Thyroid gland (tissue), 4 donors: ENCODE data around the gene ZNF132. TPM values are rescaled to one million over a fixed set of nuclear protein-coding genes. Genes with fewer than 3 reads are reported as not detected.
A peak's percentile ranks its signal among the peaks of the same experiment; 100 is the strongest.

Source experiments
- DNase-seq, 2 donors: peaks; one replicate each; pipeline ENCODE4 v3.0.0-alpha.2; 2019
- H3K27ac ChIP-seq, 3 donors: fragments of 200-600 bp; sonication (generic); 1 replicate in 2 of 3; 2 replicates in 1 of 3; pipeline ENCODE4 v1.5.1; 2016 to 2019; ENCODE audit warnings: mild to moderate bottlenecking in 1 of 3, moderate library complexity in 1 of 3
- H3K27me3 ChIP-seq: fragments of 200-600 bp; sonication (generic); one replicate; pipeline ENCODE4 v1.5.1; 2019
- H3K36me3 ChIP-seq, 2 donors: fragments of 200-600 bp; sonication (generic); one replicate each; pipeline ENCODE4 v1.5.1; 2016 to 2019
- H3K4me1 ChIP-seq, 2 donors: fragments of 200-600 bp; sonication (generic); one replicate each; pipeline ENCODE4 v1.5.1; 2017 to 2019
- H3K4me3 ChIP-seq, 3 donors: fragments of 200-600 bp; sonication (generic); replicated peaks in 1 of 3; 1 replicate in 2 of 3; 2 replicates in 1 of 3; pipeline ENCODE4 v1.5.1; 2016; ENCODE audit warnings: mild to moderate bottlenecking in 1 of 3
- H3K9me3 ChIP-seq: fragments of 200-600 bp; sonication (generic); one replicate; pipeline ENCODE4 v1.5.1; 2017
- CTCF ChIP-seq, 6 experiments: fragments of 200-600 bp in 3 of 6; fragments of 450-650 bp in 3 of 6; sonication (generic) in 3 of 6; IDR thresholded peaks; one replicate each; pipeline ENCODE4 v1.5.1; 2016 to 2019; ENCODE audit warnings: antibody characterized with exemption in 6 of 6, mild to moderate bottlenecking in 2 of 6, inconsistent platforms in 1 of 6, moderate library complexity in 1 of 6
- POLR2A ChIP-seq, 2 donors: fragments of 450-650 bp; IDR thresholded peaks; one replicate each; pipeline ENCODE4 v1.6.1; 2017; ENCODE audit warnings: antibody characterized with exemption in 2 of 2, mild to moderate bottlenecking in 2 of 2, moderate library complexity in 1 of 2
- WGBS, 2 donors: methylation state at CpG; one replicate each; pipeline ENCODE4 v1.1.5; 2017; 5-methylcytosine and 5-hydroxymethylcytosine counted together
- intact Hi-C: fragments of 100-400 bp; cut with DNase I; formaldehyde crosslinking; loops from one replicate; pipeline ENCODE4 v1.15.1; 2023
- total RNA-seq, 4 donors: library from RNA; depleted of rRNA; stranded (reverse); fragments of >200 nt; gene quantifications; one replicate each; pipeline ENCODE4 v1.2.3, GENCODE V29; 2016

ZNF132 gene
- total RNA-seq, 4 donors from 2014 or later: 13.3 to 24.3 (median 16.2) TPM

GRCh38 chr19:58396691-58397532 lies 43.0 kb downstream of the ZNF132 start:
- Histone ChIP-seq H3K9me3 (no peaks in the 10 kb centered on the region), H3K36me3 (peaks cover 20 to 23% of the 10 kb centered on the region in 2 donors), H3K27me3 (peaks cover 6% of the 10 kb centered on the region), H3K4me3 (no peak overlapping the region), H3K27ac (no peak overlapping the region), H3K4me1 (peaks cover 9 to 27% of the 10 kb centered on the region in 2 donors)
- TF ChIP-seq CTCF (IDR thresholded peaks at IDR 0.05) (no peak), POLR2A (IDR thresholded peaks at IDR 0.05) (no peak)
- WGBS, 2 donors: 38 to 65% methylated on average over 8 to 20 of the region's 58 CpGs
- DNase-seq: no peak
- intact Hi-C loops: no loop called here

- Histone ChIP-seq H3K27me3 (peaks cover 6% of the 10 kb centered on the region), H3K27ac (no peak overlapping the region), H3K4me1 (peaks cover 7 to 24% of the 10 kb centered on the region in 2 donors), H3K4me3 (no peak overlapping the region), H3K36me3 (peaks cover 20 to 28% of the 10 kb centered on the region in 2 donors), H3K9me3 (no peaks in the 10 kb centered on the region)
- TF ChIP-seq CTCF (IDR thresholded peaks at IDR 0.05): no peak
- no peak for TF ChIP-seq POLR2A (IDR thresholded peaks at IDR 0.05)
- 9 to 17% methylated on average over 5 to 16 of the region's 75 CpGs for WGBS, 2 donors
- peak; percentile 47 to 50 for DNase-seq
- intact Hi-C loops: no loop called here
Measured at GRCh38 chr19:58395979-58396627, 43.9 kb downstream of the ZNF132 start.

- intact Hi-C loops: no loop called here
- H3K4me3 ChIP-seq: no peak within 1 kb of the TSS
- H3K27me3 ChIP-seq: peaks cover 6% of the 10 kb centered on the region
- H3K36me3 ChIP-seq: peaks cover 20 to 28% of the 10 kb centered on the region in 2 donors
- H3K27ac ChIP-seq: no peak within 1 kb of the TSS
- no peak for TF ChIP-seq POLR2A (IDR thresholded peaks at IDR 0.05)
- no peak for TF ChIP-seq CTCF (IDR thresholded peaks at IDR 0.05)
- WGBS, 2 donors: 34 to 44% methylated on average over 16 to 20 of the region's 21 CpGs
- H3K9me3 ChIP-seq: no peaks in the 10 kb centered on the region
- DNase-seq: peak; percentile 45 to 47
- H3K4me1 ChIP-seq: peaks cover under 1 to 19% of the 10 kb centered on the region in 2 donors
Measured at GRCh38 chr19:58395220-58395978, 44.6 kb downstream of the ZNF132 start, which contains the start of gene RNF225. Gene RNF225, plus strand, starts transcription at chr19:58395656. Its CDS starts 434 bp downstream, at chr19:58396090.

GRCh38 chr19:58394821-58395219 lies 45.1 kb downstream of the ZNF132 start:
- Histone ChIP-seq H3K27me3 (peaks cover 6% of the 10 kb centered on the region), H3K4me3 (no peak overlapping the region), H3K36me3 (peaks cover 20 to 28% of the 10 kb centered on the region in 2 donors), H3K4me1 (peaks cover 0 to 16% of the 10 kb centered on the region in 2 donors), H3K9me3 (no peaks in the 10 kb centered on the region), H3K27ac (no peak overlapping the region)
- intact Hi-C loops: no loop called here
- TF ChIP-seq POLR2A (IDR thresholded peaks at IDR 0.05) (no peak), CTCF (IDR thresholded peaks at IDR 0.05) (no peak)
- no peak for DNase-seq
- 70 to 90% methylated on average over 2 to 3 of the region's 3 CpGs for WGBS, 2 donors
